H9 (cell line): ENCODE results near the gene ABI3. TPM values are rescaled to one million over a fixed set of nuclear protein-coding genes. Genes with fewer than 3 reads are reported as not detected.

Experiments used
- DNase-seq: peaks from one replicate; pipeline ENCODE4 v3.0.0-alpha.2; 2017
- H2AFZ ChIP-seq: one replicate; pipeline ENCODE4 v1.6.1; 2013; ENCODE audit warnings: mild to moderate bottlenecking, low read length, control low read depth, moderate library complexity
- H2AK5ac ChIP-seq: 2 replicates; pipeline ENCODE4 v1.6.1; 2013; ENCODE audit warnings: low read length, control low read depth, mixed read lengths; ENCODE audit not compliant: insufficient read length
- H2BK120ac ChIP-seq: one replicate; pipeline ENCODE4 v1.6.1; 2013; ENCODE audit warnings: low read depth, mild to moderate bottlenecking, low read length, control low read depth, inconsistent platforms; ENCODE audit not compliant: poor library complexity, severe bottlenecking
- H2BK12ac ChIP-seq: 2 replicates; pipeline ENCODE4 v1.6.1; 2013; ENCODE audit warnings: low read length, control low read depth, mixed read lengths, low read depth; ENCODE audit not compliant: insufficient read length
- H2BK15ac ChIP-seq: 2 replicates; pipeline ENCODE4 v1.6.1; 2013; ENCODE audit warnings: low read depth, low read length, control low read depth
- H2BK20ac ChIP-seq: one replicate; pipeline ENCODE4 v1.6.1; 2013; ENCODE audit warnings: low read depth, mild to moderate bottlenecking, low read length, control low read depth, inconsistent platforms; ENCODE audit not compliant: poor library complexity, severe bottlenecking
- H2BK5ac ChIP-seq: 2 replicates; pipeline ENCODE4 v1.6.1; 2013; ENCODE audit warnings: low read length, control low read depth, mixed read lengths; ENCODE audit not compliant: insufficient read length
- H3K14ac ChIP-seq: 2 replicates; pipeline ENCODE4 v1.6.1; 2013; ENCODE audit warnings: low read length, control low read depth; ENCODE audit not compliant: insufficient read depth
- H3K18ac ChIP-seq: 2 replicates; pipeline ENCODE4 v1.6.1; 2013; ENCODE audit warnings: low read depth, mild to moderate bottlenecking, mixed read lengths, low read length, control low read depth; ENCODE audit not compliant: insufficient read length
- H3K23ac ChIP-seq: 2 replicates; pipeline ENCODE4 v1.6.1; 2013; ENCODE audit warnings: low read length, control low read depth, mixed read lengths, low read depth; ENCODE audit not compliant: insufficient read length
- H3K23me2 ChIP-seq: 2 replicates; pipeline ENCODE4 v1.6.1; 2013; ENCODE audit warnings: low read depth, mild to moderate bottlenecking, mixed read lengths, low read length, control low read depth; ENCODE audit not compliant: insufficient read length, poor library complexity, severe bottlenecking
- H3K27ac ChIP-seq: 2 replicates; pipeline ENCODE4 v1.5.1; 2013; ENCODE audit warnings: low read length, control low read depth, mixed read lengths, low read depth; ENCODE audit not compliant: insufficient read length
- H3K27me3 ChIP-seq: 2 replicates; pipeline ENCODE4 v1.6.1; 2013; ENCODE audit warnings: low read length, control low read depth, inconsistent platforms; ENCODE audit not compliant: insufficient read depth
- H3K4ac ChIP-seq: 2 replicates; pipeline ENCODE4 v1.6.1; 2013; ENCODE audit warnings: low read depth, mild to moderate bottlenecking, control low read depth, inconsistent platforms, low read length, moderate library complexity
- H3K4me1 ChIP-seq: 2 replicates; pipeline ENCODE4 v1.6.1; 2013; ENCODE audit warnings: low read length, control low read depth, inconsistent platforms; ENCODE audit not compliant: insufficient read depth
- H3K4me2 ChIP-seq: 2 replicates; pipeline ENCODE4 v1.6.1; 2013; ENCODE audit warnings: low read length, control low read depth, mixed read lengths; ENCODE audit not compliant: insufficient read length, insufficient read depth
- H3K56ac ChIP-seq: 2 replicates; pipeline ENCODE4 v1.6.1; 2013; ENCODE audit warnings: low read depth, mild to moderate bottlenecking, mixed read lengths, low read length, control low read depth; ENCODE audit not compliant: insufficient read length
- H3K79me1 ChIP-seq: 2 replicates; pipeline ENCODE4 v1.6.1; 2013; ENCODE audit warnings: low read depth, mild to moderate bottlenecking, moderate library complexity, low read length, control low read depth, inconsistent platforms; ENCODE audit not compliant: insufficient read depth, poor library complexity, severe bottlenecking
- H3K79me2 ChIP-seq: 2 replicates; pipeline ENCODE4 v1.6.1; 2013; ENCODE audit warnings: low read length, control low read depth, inconsistent platforms; ENCODE audit not compliant: insufficient read depth
- H3K9ac ChIP-seq: 2 replicates; pipeline ENCODE4 v1.6.1; 2013; ENCODE audit warnings: low read length, control low read depth, mixed read lengths; ENCODE audit not compliant: insufficient read length; ENCODE audit errors: extremely low read depth
- H3K9me3 ChIP-seq: one replicate; pipeline ENCODE4 v1.6.1; 2013; ENCODE audit warnings: low read depth, low read length, inconsistent platforms; ENCODE audit not compliant: control insufficient read depth
- H3T11ph ChIP-seq: one replicate; pipeline ENCODE4 v1.6.1; 2013; ENCODE audit warnings: mild to moderate bottlenecking, low read length, control low read depth, inconsistent platforms
- H4K20me1 ChIP-seq: one replicate; pipeline ENCODE4 v1.6.1; 2013; ENCODE audit not compliant: control insufficient read depth, insufficient read length, insufficient read depth
- H4K5ac ChIP-seq: 2 replicates; pipeline ENCODE4 v1.6.1; 2013; ENCODE audit warnings: low read depth, mild to moderate bottlenecking, mixed read lengths, low read length, control low read depth; ENCODE audit not compliant: insufficient read length
- H4K8ac ChIP-seq: replicated peaks from 2 replicates; pipeline ENCODE4 v1.6.1; 2013; ENCODE audit warnings: low read length, control low read depth, mixed read lengths, low read depth; ENCODE audit not compliant: insufficient read length
- H4K91ac ChIP-seq: 2 replicates; pipeline ENCODE4 v1.6.1; 2013; ENCODE audit warnings: low read depth, mild to moderate bottlenecking, moderate library complexity, mixed read lengths, low read length, control low read depth; ENCODE audit not compliant: insufficient read length
- H3K27ac Mint-ChIP-seq, 3 experiments: 2 replicates in 2 of 3; 3 replicates in 1 of 3; pipeline ENCODE4 v1.8.0; 2020 to 2021; ENCODE audit warnings: mixed read lengths in 3 of 3, mild to moderate bottlenecking in 1 of 3, moderate library complexity in 1 of 3
- H3K27me3 Mint-ChIP-seq: 2 replicates; pipeline ENCODE4 v1.8.0; 2021; ENCODE audit warnings: low read depth, mild to moderate bottlenecking, moderate library complexity, mixed read lengths
- H3K36me3 Mint-ChIP-seq, 3 experiments: 2 replicates in 2 of 3; 3 replicates in 1 of 3; pipeline ENCODE4 v1.8.0; 2020 to 2021; ENCODE audit warnings: low read depth in 3 of 3, mixed read lengths in 3 of 3; ENCODE audit not compliant: insufficient read depth in 1 of 3
- H3K4me1 Mint-ChIP-seq, 2 experiments: 2 replicates each; pipeline ENCODE4 v1.8.0; 2020; ENCODE audit warnings: mixed read lengths in 2 of 2
- H3K4me3 Mint-ChIP-seq, 2 experiments: 2 replicates in 1 of 2; 3 replicates in 1 of 2; pipeline ENCODE4 v1.8.0; 2020 to 2021; ENCODE audit warnings: mild to moderate bottlenecking in 2 of 2, mixed read lengths in 2 of 2, moderate library complexity in 1 of 2
- H3K9me3 Mint-ChIP-seq, 2 experiments: 2 replicates in 1 of 2; 3 replicates in 1 of 2; pipeline ENCODE4 v1.8.0; 2020; ENCODE audit warnings: mild to moderate bottlenecking in 2 of 2, mixed read lengths in 2 of 2, moderate library complexity in 1 of 2
- CTCF ChIP-seq: fragments of 200-600 bp; sonication (generic); conservative IDR thresholded peaks from 3 replicates; pipeline ENCODE4 v1.8.0; 2021; ENCODE audit warnings: antibody characterized with exemption, mild to moderate bottlenecking
- WGBS: extraction: QIAGEN DNeasy Blood & Tissue Kit; methylation state at CpG from one replicate; pipeline ENCODE4 v1.1.7; 2013; ENCODE audit warnings: missing lambda C conversion rate, low lambda C conversion rate, mixed read lengths; ENCODE audit not compliant: insufficient read length; ENCODE audit errors: extremely low coverage; 5-methylcytosine and 5-hydroxymethylcytosine counted together
- total RNA-seq: library from RNA; stranded (reverse); gene quantifications from 2 replicates; pipeline ENCODE4 v1.2.1, GENCODE V29; 2021

ABI3 gene
- total RNA-seq, 1 experiment from 2014 or later = 2.1 TPM

GRCh38 chr17:49242813-49243212 lies 32.3 kb downstream of the ABI3 start:
- no peak overlapping the region for H3K27ac ChIP-seq
- Mint-ChIP-seq H3K36me3 (no peaks in the 10 kb centered on the region), H3K27ac (no peak overlapping the region), H3K4me1 (peaks cover 0 to 5% of the 10 kb centered on the region in 2 experiments; a peak in 2 of 4 replicates), H3K9me3 (no peaks in the 10 kb centered on the region; a peak in 1 of 5 replicates), H3K27me3 (peaks cover 2% of the 10 kb centered on the region), H3K4me3 (no peak overlapping the region)
- H4K8ac ChIP-seq = no peak overlapping the region
- no peaks in the 10 kb centered on the region for H3K4me1 ChIP-seq
- H3K56ac ChIP-seq = no peak overlapping the region
- H3T11ph ChIP-seq = no peak overlapping the region
- H3K79me1 ChIP-seq = no peaks in the 10 kb centered on the region
- H2AK5ac ChIP-seq = no peak overlapping the region
- no peak overlapping the region for H3K14ac ChIP-seq
- H3K79me2 ChIP-seq = no peaks in the 10 kb centered on the region
- no peak overlapping the region for H3K23ac ChIP-seq
- H2BK5ac ChIP-seq = no peak overlapping the region
- no peak for TF ChIP-seq CTCF
- H3K18ac ChIP-seq = no peak overlapping the region
- H3K4me2 ChIP-seq = no peak overlapping the region
- H2BK15ac ChIP-seq = no peak overlapping the region
- no peak overlapping the region for H3K9ac ChIP-seq
- no peaks in the 10 kb centered on the region for H3K27me3 ChIP-seq
- H3K23me2 ChIP-seq = no peaks in the 10 kb centered on the region
- H4K91ac ChIP-seq = no peak overlapping the region
- H4K5ac ChIP-seq = no peak overlapping the region
- no peak overlapping the region for H2BK12ac ChIP-seq
- no peak for DNase-seq
- H3K9me3 ChIP-seq = no peaks in the 10 kb centered on the region
- no peak overlapping the region for H2BK120ac ChIP-seq
- no peak overlapping the region for H2AFZ ChIP-seq
- no peak overlapping the region for H3K4ac ChIP-seq
- no peak overlapping the region for H2BK20ac ChIP-seq
- H4K20me1 ChIP-seq = no peaks in the 10 kb centered on the region
- no CpG with 5 or more reads among the region's 5 CpGs for WGBS
